Amniotic epithelial cell (primary cell): ENCODE measurements around the gene OR1J4.
"Not testable (repeated sequence)": the region's sequence is repeated elsewhere in the genome, so short reads cannot be mapped to it uniquely, and the experiment has no call there.

ENCODE experiments used
- DNase-seq: peaks from one replicate; pipeline ENCODE4 v3.0.0-alpha.2; 2010; ENCODE audit warnings: low read depth

The OR1J4 gene, protein sequence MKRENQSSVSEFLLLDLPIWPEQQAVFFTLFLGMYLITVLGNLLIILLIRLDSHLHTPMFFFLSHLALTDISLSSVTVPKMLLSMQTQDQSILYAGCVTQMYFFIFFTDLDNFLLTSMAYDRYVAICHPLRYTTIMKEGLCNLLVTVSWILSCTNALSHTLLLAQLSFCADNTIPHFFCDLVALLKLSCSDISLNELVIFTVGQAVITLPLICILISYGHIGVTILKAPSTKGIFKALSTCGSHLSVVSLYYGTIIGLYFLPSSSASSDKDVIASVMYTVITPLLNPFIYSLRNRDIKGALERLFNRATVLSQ

DNA sequence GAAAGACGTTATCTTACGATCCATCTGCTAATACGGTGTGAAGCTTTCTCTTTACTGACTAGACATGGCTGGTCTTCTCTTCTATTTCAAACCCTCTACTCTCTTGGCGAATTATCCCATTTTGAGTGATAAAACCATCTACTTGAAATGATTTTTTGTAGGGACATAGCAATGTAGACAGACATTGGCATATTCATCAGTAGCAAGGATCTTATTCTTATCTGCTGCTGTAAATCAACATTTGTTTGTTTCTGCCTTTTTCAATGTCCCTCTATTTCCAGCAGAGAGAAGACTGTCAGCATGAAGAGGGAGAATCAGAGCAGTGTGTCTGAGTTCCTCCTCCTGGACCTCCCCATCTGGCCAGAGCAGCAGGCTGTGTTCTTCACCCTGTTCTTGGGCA, at the start of gene OR1J4:
TSS of gene OR1J4 (plus strand) at position 301 of the 400 bp plus-strand sequence. CDS start at position 301, 0 bp downstream.
- no peak for DNase-seq

DNA sequence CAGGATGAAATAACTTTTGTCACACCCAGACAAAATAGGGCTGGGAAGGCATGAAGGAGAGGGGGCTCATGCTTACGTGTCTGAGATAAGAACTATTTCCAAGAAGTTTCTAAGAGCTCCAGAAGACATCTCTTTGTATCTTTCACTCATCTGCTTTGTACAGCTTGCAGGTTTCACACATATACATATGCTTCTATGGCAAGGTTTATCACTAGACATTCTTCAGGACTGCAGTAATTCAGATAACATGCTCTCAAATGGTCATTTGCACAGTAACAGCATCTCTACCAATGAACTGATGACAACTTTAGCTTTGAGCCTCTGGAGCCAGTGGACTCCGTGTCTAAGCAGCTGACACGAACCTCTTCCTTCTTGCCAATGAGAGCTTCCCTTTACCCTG, 44.4 kb upstream of the OR1J4 start:
- DNase-seq = no peak

DNA sequence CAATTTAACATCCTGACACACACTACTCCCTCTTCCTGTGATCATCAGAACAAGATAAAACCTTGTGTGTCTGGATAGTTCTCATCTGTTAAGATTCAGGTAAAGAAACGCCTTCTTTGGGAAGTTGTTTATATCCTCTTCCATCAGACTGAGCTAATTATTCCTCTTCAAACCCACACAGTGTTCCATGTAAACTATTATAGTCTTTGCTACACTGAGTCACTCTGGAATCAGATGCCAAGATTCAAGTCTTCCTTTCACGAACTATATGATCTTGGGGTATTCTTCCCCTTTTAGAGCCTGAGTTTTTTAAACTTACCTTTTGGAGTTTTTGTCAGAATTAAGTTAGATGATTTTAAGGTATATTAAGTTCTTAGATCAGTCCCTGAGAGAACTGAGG, 43.2 kb upstream of the OR1J4 start:
- no peak for DNase-seq

- DNase-seq = no peak
Measured at GRCh38 chr9:122477346-122477745, 41.6 kb upstream of the OR1J4 start.

GRCh38 chr9:122477826-122478225, 41.1 kb upstream of the OR1J4 start, which contains the start of gene OR1J1:
Gene OR1J1, minus strand, starts transcription at chr9:122477926. Its CDS starts 0 bp downstream, at chr9:122477926.
- DNase-seq = no peak

DNA sequence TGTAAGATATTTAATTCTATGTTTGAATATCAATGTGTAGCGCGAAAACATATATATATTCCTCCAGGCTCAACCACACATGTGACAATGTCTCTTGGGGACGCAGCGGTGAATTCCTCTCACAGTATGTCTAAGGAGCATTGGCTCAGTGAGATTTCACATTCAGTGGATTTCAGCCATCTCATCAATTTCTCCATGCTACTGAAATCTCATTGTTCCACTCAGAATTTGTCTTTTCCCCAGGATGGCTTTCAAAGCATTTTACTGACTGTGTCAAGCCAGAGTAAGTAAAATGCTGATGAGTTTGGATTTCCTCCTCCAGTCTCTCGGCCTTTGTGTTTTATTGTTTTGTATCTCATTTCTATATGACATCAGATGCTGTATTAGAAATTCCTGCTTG, 39.9 kb upstream of the OR1J4 start:
- no peak for DNase-seq

DNA sequence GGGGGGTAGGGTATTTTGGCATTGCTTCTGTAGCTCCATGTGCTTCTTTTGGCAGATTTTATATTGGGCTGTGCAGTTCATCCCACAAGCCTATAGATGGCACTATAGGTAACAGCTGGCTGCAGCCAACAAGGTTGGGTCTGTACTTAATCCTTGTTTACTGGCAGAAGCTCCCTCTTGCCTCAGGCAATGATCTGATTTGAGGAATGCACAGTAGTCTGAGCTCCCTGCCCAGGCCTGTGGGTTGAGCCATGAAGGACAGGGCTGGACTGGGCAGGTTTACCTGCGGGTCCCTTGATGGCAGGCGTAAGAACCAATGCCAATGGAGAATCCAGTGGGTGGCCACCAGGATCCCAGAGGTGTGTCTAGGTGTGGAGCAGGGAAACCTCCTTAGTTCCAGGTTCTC, 20.1 kb upstream of the OR1J4 start:
- peak; percentile 52 for DNase-seq

GRCh38 chr9:122506964-122507363, 12.0 kb upstream of the OR1J4 start:
- DNase-seq = no peak

GRCh38 chr9:122510502-122510901, 8.4 kb upstream of the OR1J4 start, which contains the start of gene OR1J2:
Gene OR1J2, plus strand, starts transcription at chr9:122510802. Its CDS starts 0 bp downstream, at chr9:122510802.
- DNase-seq = no peak

DNA sequence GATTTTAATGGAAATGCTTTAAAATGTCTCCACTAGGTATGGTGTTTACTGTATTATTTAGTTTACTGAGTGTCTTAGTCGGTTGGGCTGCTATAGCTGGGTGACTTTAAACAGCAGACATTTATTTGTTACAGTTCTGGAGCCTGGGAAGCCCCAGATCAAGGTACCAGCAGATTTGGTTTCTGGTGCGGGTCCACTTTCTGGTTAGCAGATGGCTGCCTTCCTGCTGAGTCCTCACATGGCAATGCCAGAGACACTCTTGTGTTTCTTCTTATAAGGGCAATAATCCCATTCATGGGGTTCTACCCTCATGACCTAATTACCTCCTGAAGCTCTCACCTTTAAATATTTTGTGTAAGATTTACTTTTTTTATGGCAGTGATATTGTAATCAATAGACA, 715 bp upstream of the OR1J4 start:
- no peak for DNase-seq

GRCh38 chr9:122519376-122519775, 435 bp downstream of the OR1J4 start:
- no peak for DNase-seq

DNA sequence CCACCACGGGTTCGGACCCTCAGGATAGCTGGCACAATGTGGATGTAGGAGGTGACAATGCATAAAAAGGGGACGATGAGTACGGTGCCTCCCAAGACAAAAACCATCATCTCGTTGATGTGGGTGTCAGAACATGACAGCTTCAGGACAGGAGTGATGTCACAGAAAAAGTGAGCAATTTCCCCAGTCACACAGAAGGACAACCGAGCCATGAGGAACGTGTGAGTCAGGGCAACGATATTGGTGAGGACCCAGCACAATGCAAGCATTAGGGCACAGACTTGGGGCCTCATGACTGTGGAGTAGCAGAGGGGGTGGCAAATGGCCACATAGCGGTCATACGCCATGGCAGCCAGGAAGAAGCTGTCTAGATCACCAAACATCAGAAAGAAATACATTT, 7.7 kb downstream of the OR1J4 start:
- no peak for DNase-seq

GRCh38 chr9:122527193-122527592, 8.3 kb downstream of the OR1J4 start, which contains the start of gene OR1N1:
Gene OR1N1, minus strand, starts transcription at chr9:122527293. Its CDS starts 0 bp downstream, at chr9:122527293.
- no peak for DNase-seq

GRCh38 chr9:122531157-122531556, 12.2 kb downstream of the OR1J4 start:
- not testable (repeated sequence) for DNase-seq

- DNase-seq = no peak
Measured at GRCh38 chr9:122536134-122536533, 17.2 kb downstream of the OR1J4 start.

DNA sequence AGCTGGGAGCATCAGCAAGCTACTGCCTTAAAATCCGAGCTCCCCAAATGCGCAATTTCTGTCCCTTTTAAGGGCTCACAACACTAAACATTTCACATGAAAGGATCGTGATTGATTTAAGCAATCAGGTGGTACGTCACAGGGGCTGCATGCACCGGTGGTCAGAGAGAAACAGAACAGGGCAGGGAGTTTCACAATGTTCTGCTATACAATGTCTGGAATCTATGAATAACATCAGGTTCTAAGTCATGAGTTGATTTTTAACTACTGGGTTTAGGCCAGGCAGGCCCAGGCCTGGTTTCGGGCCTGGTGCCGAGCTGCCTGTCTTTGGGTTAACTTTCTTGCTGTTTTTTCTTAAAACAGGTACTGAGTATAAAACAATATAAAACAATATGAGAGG, 18.1 kb downstream of the OR1J4 start:
- not testable (repeated sequence) for DNase-seq

DNA sequence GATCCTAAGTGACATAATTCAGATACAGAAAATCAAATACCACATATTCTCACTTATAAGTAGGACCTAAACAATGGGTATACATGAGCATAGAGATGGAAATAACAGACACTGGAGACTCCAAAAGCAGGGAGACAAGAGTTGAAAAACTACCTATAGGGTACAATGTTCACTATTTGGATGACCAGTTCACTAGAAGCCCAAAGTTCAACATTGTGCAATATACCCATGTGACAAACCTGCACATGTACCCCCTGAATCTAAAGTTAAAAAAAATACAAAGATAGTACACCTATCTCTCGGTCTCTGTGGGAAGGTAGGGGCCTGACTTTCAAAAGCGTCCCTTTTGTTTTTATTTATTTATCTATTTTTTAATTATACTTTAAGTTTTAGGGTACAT, 19.8 kb downstream of the OR1J4 start:
- no peak for DNase-seq

DNA sequence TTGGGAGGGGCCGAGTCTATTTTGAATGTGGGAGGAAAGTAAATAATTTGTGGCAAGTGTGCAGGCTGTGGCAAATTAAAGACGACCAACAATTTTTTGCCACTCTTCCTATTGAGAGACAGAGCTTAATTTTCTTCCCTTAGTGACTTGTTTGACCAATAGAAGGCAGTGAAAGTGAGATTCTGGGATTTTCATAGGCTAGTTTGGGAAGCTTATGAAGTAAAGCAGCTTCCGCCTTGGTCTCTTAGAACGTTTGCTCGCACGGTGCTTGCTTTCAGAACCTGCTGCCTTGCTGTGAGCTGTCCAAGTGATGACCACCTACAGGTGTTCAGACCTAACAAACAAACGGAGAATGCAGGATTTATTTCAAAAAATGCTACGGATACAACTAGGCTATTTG, 27.3 kb downstream of the OR1J4 start:
- no peak for DNase-seq

GRCh38 chr9:122551371-122551770, 32.4 kb downstream of the OR1J4 start:
- DNase-seq = no peak

DNA sequence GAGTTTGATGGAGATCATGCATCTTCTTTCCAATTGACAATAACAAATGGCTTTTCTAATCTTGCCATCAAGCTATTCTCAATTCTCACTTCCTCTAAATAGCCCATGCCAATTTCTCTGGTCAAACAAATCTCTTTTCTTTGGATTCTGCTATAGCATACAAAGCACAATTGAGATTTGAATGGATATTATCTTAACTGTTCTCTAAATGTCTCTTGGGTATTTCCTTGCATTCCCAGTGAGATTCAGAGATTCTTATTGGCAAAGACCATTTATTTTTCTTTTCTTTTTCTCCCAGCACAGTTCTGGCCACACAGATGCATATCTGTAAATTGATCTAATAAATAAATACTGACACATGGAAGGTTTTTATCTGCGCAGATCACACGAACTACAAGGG, 33.9 kb downstream of the OR1J4 start, which contains the start of gene OR1N2:
TSS of gene OR1N2 (plus strand) at position 301 of the 400 bp plus-strand sequence. CDS start 100 bp downstream, outside the sequence.
- no peak for DNase-seq

DNA sequence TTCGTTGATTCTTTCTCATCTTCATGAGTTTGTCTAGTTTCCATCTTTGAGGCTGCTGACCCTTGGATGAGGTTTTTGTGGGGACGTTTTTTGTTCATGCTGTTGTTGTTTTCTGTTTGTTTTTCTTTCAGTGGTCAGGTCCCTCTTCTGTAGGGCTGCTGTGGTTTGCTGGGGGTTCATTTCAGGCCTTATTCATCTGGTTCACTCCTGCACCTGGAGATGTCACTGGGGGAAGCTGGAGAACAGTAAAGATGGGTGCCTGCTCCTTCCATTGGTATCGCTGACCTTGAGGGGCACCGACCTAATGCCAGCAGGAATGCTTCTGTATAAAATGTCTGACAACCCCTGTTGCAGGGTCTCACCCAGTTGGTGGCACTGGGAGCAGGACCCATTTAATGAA, 42.5 kb downstream of the OR1J4 start:
- no peak for DNase-seq

DNA sequence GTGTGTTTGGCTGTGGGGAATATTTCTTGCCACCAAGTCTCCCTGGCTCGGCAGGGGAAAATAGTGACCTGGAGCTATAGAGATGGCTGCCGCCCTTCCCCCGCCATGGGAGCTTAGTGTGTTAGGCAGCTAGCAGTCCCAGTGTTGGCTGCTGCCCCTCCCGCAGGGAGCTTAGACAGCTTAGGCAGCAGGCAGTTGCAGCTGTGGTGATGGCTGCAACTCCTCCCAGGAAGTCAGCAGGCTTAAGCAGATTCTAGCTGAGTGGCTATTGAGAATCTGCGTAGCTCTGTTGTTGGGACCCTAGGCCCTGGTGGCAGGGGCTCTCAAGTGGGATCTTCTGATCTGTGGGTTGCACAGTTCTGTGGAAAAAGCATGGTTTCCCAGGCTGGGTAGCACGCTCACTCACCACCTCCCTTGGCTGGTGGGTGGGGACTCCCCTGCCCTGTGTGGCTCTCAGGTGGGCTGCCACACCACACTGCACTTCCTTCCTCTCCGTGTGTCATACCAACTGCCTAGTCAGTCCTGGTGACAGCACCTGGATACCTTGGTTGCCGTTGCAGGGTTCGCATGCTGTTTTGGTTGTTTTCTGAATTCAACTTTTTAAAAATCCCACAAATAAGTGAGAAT, 43.3 kb downstream of the OR1J4 start:
- DNase-seq = no peak

DNA sequence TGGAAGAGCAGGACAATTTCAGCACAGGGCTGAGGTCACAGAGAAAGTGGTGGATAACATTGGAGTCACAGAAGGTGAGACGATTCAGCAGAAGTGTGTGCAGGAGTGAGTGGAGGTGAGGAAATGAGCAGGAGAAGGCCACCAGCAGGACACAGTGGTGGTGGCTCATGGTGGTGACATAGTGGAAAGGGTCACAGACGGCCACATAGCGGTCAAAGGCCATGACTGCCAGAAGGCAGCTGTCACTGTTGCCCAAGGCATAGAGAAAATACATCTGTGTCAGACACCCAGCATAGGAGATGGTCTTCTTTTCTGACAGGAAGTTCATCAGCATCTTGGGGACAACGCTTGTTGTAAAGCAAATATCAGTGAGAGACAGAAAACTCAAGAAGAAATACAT, 49.0 kb downstream of the OR1J4 start:
- DNase-seq = no peak
